Panc1 (cell line): ENCODE data around the gene APP.

Experiments
- CTCF ChIP-seq: fragments of 450-650 bp; IDR thresholded peaks from 2 replicates; pipeline ENCODE4 v1.5.1; 2017; ENCODE audit warnings: mild to moderate bottlenecking
- POLR2AphosphoS5 ChIP-seq: IDR thresholded peaks from 2 replicates; pipeline ENCODE4 v1.6.1; 2012; ENCODE audit warnings: mild to moderate bottlenecking, low read depth, low read length, moderate library complexity
- REST ChIP-seq, 2 experiments: IDR thresholded peaks; 2 replicates each; pipeline ENCODE4 v1.6.1; 2011 to 2012; ENCODE audit warnings: low read depth in 2 of 2, control low read depth in 1 of 2, low read length in 1 of 2, mild to moderate bottlenecking in 1 of 2, moderate library complexity in 1 of 2; ENCODE audit not compliant: insufficient read depth in 1 of 2

GRCh38 chr21:26146681-26147080, 23.9 kb downstream of the APP start:
- TF ChIP-seq CTCF = no peak
- no peak for TF ChIP-seq REST (IDR thresholded peaks at IDR 0.05; ENCODE audit: insufficient read depth in 1 of 2, low read depth in 2 of 2, low read length in 1 of 2)
- TF ChIP-seq POLR2AphosphoS5 = no peak
